HepG2 (cell line): ENCODE measurements around the gene LUC7L2. TPM values are rescaled to one million over a fixed set of nuclear protein-coding genes. Genes with fewer than 3 reads are reported as not detected.

Experiments
- ADNP ChIP-seq: sonication (generic); formaldehyde crosslinking; IDR thresholded peaks from 2 replicates; pipeline ENCODE4 v1.4.0; 2020; ENCODE audit warnings: missing genetic modification reagents
- ATAD3A ChIP-seq: sonication (generic); formaldehyde crosslinking; IDR thresholded peaks from 2 replicates; pipeline ENCODE4 v1.4.0; 2020; ENCODE audit warnings: missing genetic modification reagents
- FOXM1 ChIP-seq: sonication (generic); formaldehyde crosslinking; IDR thresholded peaks from 2 replicates; pipeline ENCODE4 v1.5.0; 2020; ENCODE audit warnings: missing genetic modification reagents
- JUN ChIP-seq: sonication (generic); formaldehyde crosslinking; IDR thresholded peaks from 2 replicates; pipeline ENCODE4 v1.4.0; 2020; ENCODE audit warnings: mild to moderate bottlenecking, missing genetic modification reagents
- KAT8 ChIP-seq: IDR thresholded peaks from 2 replicates; pipeline ENCODE4 v1.6.1; 2016; ENCODE audit warnings: missing genetic modification reagents, missing compliant biosample characterization
- MIXL1 ChIP-seq: IDR thresholded peaks from 2 replicates; pipeline ENCODE4 v1.6.1; 2016
- PCBP1 ChIP-seq: fragments of 200-400 bp; formaldehyde crosslinking; IDR thresholded peaks from 2 replicates; pipeline ENCODE4 v1.6.1; 2017; ENCODE audit warnings: mild to moderate bottlenecking, low read depth, low read length, borderline replicate concordance
- RAD51 ChIP-seq: fragments of 450-650 bp; IDR thresholded peaks from 2 replicates; pipeline ENCODE4 v1.6.1; 2016; ENCODE audit warnings: borderline replicate concordance
- RCOR2 ChIP-seq: IDR thresholded peaks from 2 replicates; pipeline ENCODE4 v1.6.1; 2016; ENCODE audit warnings: missing biosample characterization, missing genetic modification reagents
- RFXANK ChIP-seq: IDR thresholded peaks from 2 replicates; pipeline ENCODE4 v1.6.1; 2016
- SAFB2 ChIP-seq: sonication (generic); formaldehyde crosslinking; IDR thresholded peaks from 2 replicates; pipeline ENCODE4 v1.5.1; 2020; ENCODE audit warnings: missing genetic modification reagents, low read depth, mild to moderate bottlenecking, borderline replicate concordance
- SKI ChIP-seq: fragments of 450-650 bp; IDR thresholded peaks from one replicate; pipeline ENCODE4 v1.6.1; 2018; ENCODE audit warnings: mild to moderate bottlenecking; ENCODE audit not compliant: partially characterized antibody
- SMC3 ChIP-seq: IDR thresholded peaks from 2 replicates; pipeline ENCODE4 v1.6.1; 2011; ENCODE audit warnings: low read length, improper control_type of control experiment
- SP1 ChIP-seq, 2 experiments: fragments of 450-650 bp in 1 of 2; sonication (generic) in 1 of 2; formaldehyde crosslinking in 1 of 2; IDR thresholded peaks; 2 replicates each; pipeline versions ENCODE4 v1.4.0 to v1.6.1; 2016 to 2020; ENCODE audit warnings: missing genetic modification reagents in 1 of 2
- SRF ChIP-seq: IDR thresholded peaks from 2 replicates; pipeline ENCODE4 v1.6.1; 2011; ENCODE audit warnings: mild to moderate bottlenecking, low read depth, low read length, moderate library complexity
- TAF15 ChIP-seq: fragments of 200-400 bp; formaldehyde crosslinking; IDR thresholded peaks from one replicate; pipeline ENCODE4 v1.6.1; 2018; ENCODE audit warnings: mild to moderate bottlenecking, low read depth, low read length; ENCODE audit not compliant: poor library complexity, severe bottlenecking
- THAP11 ChIP-seq: IDR thresholded peaks from 2 replicates; pipeline ENCODE4 v1.6.1; 2016; ENCODE audit warnings: missing biosample characterization, missing genetic modification reagents
- ZFP37 ChIP-seq: sonication (generic); formaldehyde crosslinking; IDR thresholded peaks from 2 replicates; pipeline ENCODE4 v1.4.0; 2020; ENCODE audit warnings: missing genetic modification reagents, borderline replicate concordance
- ZNF180 ChIP-seq: sonication (generic); formaldehyde crosslinking; IDR thresholded peaks from 2 replicates; pipeline ENCODE4 v1.4.0; 2020; ENCODE audit warnings: low read depth, missing genetic modification reagents, borderline replicate concordance
- ZNF264 ChIP-seq: sonication (generic); formaldehyde crosslinking; IDR thresholded peaks from 2 replicates; pipeline ENCODE4 v1.4.0; 2020; ENCODE audit warnings: missing genetic modification reagents
- ZNF382 ChIP-seq: sonication (generic); formaldehyde crosslinking; IDR thresholded peaks from 2 replicates; pipeline ENCODE4 v1.5.0; 2020; ENCODE audit warnings: missing genetic modification reagents, mild to moderate bottlenecking, borderline replicate concordance
- ZNF460 ChIP-seq: sonication (generic); formaldehyde crosslinking; IDR thresholded peaks from 2 replicates; pipeline ENCODE4 v1.5.1; 2020; ENCODE audit warnings: missing genetic modification reagents, mild to moderate bottlenecking, borderline replicate concordance
- ZNF781 ChIP-seq: sonication (generic); formaldehyde crosslinking; IDR thresholded peaks from 2 replicates; pipeline ENCODE4 v1.5.1; 2020; ENCODE audit warnings: borderline replicate concordance, mild to moderate bottlenecking, missing genetic modification reagents; ENCODE audit errors: not compliant biosample characterization
- ZNF788 ChIP-seq: sonication (generic); formaldehyde crosslinking; IDR thresholded peaks from 2 replicates; pipeline ENCODE4 v1.5.0; 2020; ENCODE audit warnings: mild to moderate bottlenecking, missing genetic modification reagents, borderline replicate concordance
- polyA plus RNA-seq, 8 experiments: library from polyadenylated mRNA; depleted of rRNA in 3 of 8; stranded (reverse) in 7 of 8; unstranded in 1 of 8; fragments of >200 nt; fragmentation: Illumina TruSeq in 4 of 8; extraction: Trizol in 4 of 8; gene quantifications; 2 replicates each; pipeline versions ENCODE4 v1.2.1 to v1.2.3, GENCODE V29; 2011 to 2016; ENCODE audit warnings: low read depth in 4 of 8, missing spikeins in 1 of 8, mixed read lengths in 1 of 8; ENCODE audit not compliant: insufficient read depth in 1 of 8
- total RNA-seq, 5 experiments: library from RNA; depleted of rRNA; stranded (reverse); fragments of >200 nt; fragmentation: Illumina TruSeq; extraction: Trizol; gene quantifications; 2 replicates each; pipeline ENCODE4 v1.2.3, GENCODE V29; 2016; ENCODE audit warnings: low read depth in 1 of 5
- TF ChIP-seq, protein P1 (sequence below), 2 experiments: sonication (generic) in 1 of 2; formaldehyde crosslinking in 1 of 2; IDR thresholded peaks; 2 replicates each; pipeline versions ENCODE4 v1.4.0 to v1.6.1; 2018 to 2020; ENCODE audit warnings: missing genetic modification reagents in 2 of 2, borderline replicate concordance in 1 of 2, low read depth in 1 of 2, mild to moderate bottlenecking in 1 of 2, missing biosample characterization in 1 of 2
- TF ChIP-seq, protein P2 (sequence below): IDR thresholded peaks from 2 replicates; pipeline ENCODE4 v1.6.1; 2018; ENCODE audit warnings: missing genetic modification reagents
- TF ChIP-seq, protein P3 (sequence below): IDR thresholded peaks from 2 replicates; pipeline ENCODE4 v1.6.1; 2016; ENCODE audit warnings: missing genetic modification reagents, missing compliant biosample characterization
- TF ChIP-seq, protein P4 (sequence below): sonication (generic); formaldehyde crosslinking; IDR thresholded peaks from 2 replicates; pipeline ENCODE4 v1.4.0; 2020; ENCODE audit warnings: missing genetic modification reagents; ENCODE audit errors: not compliant biosample characterization

Gene LUC7L2
- total and polyA plus RNA-seq, 2 of the 13 experiments (the other 11 are each of a cell fraction or from before 2014, with no cell fraction given) = 17.9 to 50.7 TPM

DNA sequence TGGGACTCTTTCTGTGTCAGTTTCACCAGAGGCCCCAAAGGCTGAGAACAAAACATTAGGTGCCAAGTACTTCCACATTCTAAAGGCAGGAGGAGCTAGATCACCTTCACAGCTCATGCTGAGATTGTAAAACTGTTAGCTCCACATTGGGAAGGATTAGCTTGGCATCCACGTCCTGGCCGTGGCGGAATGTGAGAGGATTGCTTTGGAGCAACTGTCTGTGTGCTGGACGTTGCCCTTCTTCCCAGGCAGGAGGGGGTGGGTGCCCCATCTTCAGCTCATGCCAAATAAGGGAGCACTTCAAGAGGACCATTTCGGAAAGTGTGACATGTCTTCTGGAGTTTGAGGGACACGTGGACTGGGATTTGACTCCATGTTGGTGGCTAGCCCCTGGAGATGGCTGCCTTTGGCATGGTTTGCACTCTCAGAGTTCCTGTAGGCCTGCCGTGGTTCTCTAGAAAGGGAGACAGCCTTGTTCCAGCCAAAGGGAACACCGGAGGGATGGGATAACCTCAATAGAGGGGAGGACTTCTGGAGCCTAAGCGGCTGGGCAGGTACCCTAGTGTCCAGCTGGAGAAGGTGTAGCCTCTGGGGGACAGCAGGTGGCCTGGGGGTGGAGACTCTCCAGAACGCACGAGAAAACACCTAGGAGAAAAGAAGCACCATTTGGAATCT lies 38.5 kb upstream of the LUC7L2 start (continued):
- TF ChIP-seq, protein P1, sequence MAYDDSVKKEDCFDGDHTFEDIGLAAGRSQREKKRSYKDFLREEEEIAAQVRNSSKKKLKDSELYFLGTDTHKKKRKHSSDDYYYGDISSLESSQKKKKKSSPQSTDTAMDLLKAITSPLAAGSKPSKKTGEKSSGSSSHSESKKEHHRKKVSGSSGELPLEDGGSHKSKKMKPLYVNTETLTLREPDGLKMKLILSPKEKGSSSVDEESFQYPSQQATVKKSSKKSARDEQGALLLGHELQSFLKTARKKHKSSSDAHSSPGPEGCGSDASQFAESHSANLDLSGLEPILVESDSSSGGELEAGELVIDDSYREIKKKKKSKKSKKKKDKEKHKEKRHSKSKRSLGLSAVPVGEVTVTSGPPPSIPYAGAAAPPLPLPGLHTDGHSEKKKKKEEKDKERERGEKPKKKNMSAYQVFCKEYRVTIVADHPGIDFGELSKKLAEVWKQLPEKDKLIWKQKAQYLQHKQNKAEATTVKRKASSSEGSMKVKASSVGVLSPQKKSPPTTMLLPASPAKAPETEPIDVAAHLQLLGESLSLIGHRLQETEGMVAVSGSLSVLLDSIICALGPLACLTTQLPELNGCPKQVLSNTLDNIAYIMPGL (CRISPR knock-in tag; IDR thresholded peaks at IDR 0.05; ENCODE audit: borderline replicate concordance in 1 of 2, low read depth in 1 of 2) = no peak
- TF ChIP-seq ZNF180 (CRISPR knock-in tag) = no peak
- TF ChIP-seq ZFP37 = no peak
- no peak for TF ChIP-seq ZNF460
- TF ChIP-seq TAF15 = no peak
- TF ChIP-seq, protein P2, sequence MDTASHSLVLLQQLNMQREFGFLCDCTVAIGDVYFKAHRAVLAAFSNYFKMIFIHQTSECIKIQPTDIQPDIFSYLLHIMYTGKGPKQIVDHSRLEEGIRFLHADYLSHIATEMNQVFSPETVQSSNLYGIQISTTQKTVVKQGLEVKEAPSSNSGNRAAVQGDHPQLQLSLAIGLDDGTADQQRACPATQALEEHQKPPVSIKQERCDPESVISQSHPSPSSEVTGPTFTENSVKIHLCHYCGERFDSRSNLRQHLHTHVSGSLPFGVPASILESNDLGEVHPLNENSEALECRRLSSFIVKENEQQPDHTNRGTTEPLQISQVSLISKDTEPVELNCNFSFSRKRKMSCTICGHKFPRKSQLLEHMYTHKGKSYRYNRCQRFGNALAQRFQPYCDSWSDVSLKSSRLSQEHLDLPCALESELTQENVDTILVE = no peak
- peak; percentile 33; the same call in 1 of the 2 replicates for TF ChIP-seq SRF
- no peak for TF ChIP-seq JUN (CRISPR knock-in tag)
- 0 out of 2 replicates have a peak, but pooled peaks have one; percentile 30 for TF ChIP-seq SAFB2
- peak; percentile 59 for TF ChIP-seq SMC3
- no peak for TF ChIP-seq ATAD3A
- 0 out of 2 replicates have a peak, but pooled peaks have one; percentile 16 for TF ChIP-seq THAP11
- no peak for TF ChIP-seq RAD51
- TF ChIP-seq MIXL1 (CRISPR knock-in tag) = 0 out of 2 replicates have a peak, but pooled peaks have one; percentile 19
- TF ChIP-seq ZNF781 (CRISPR knock-in tag) = no peak
- TF ChIP-seq SP1 (IDR thresholded peaks at IDR 0.05) = no peak
- TF ChIP-seq SP1 (CRISPR knock-in tag; IDR thresholded peaks at IDR 0.05) = no peak
- TF ChIP-seq RFXANK (CRISPR knock-in tag) = no peak
- TF ChIP-seq, protein P3, sequence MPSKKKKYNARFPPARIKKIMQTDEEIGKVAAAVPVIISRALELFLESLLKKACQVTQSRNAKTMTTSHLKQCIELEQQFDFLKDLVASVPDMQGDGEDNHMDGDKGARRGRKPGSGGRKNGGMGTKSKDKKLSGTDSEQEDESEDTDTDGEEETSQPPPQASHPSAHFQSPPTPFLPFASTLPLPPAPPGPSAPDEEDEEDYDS (CRISPR knock-in tag) = 0 out of 2 replicates have a peak, but pooled peaks have one; percentile 9
- TF ChIP-seq, protein P4, sequence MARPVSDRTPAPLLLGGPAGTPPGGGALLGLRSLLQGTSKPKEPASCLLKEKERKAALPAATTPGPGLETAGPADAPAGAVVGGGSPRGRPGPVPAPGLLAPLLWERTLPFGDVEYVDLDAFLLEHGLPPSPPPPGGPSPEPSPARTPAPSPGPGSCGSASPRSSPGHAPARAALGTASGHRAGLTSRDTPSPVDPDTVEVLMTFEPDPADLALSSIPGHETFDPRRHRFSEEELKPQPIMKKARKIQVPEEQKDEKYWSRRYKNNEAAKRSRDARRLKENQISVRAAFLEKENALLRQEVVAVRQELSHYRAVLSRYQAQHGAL = no peak
- no peak for TF ChIP-seq PCBP1
- no peak for TF ChIP-seq ZNF382 (CRISPR knock-in tag)
- TF ChIP-seq KAT8 = 0 out of 2 replicates have a peak, but pooled peaks have one; percentile 10
- no peak for TF ChIP-seq ZNF264 (CRISPR knock-in tag)
- no peak for TF ChIP-seq FOXM1
- no peak for TF ChIP-seq RCOR2 (CRISPR knock-in tag)
- TF ChIP-seq SKI = no peak
- TF ChIP-seq ADNP (CRISPR knock-in tag) = no peak
- no peak for TF ChIP-seq ZNF788
